Purkinje cell (primary cell): Measurements from ENCODE around the gene HDAC6. TPM values are rescaled to one million over a fixed set of nuclear protein-coding genes. Genes with fewer than 3 reads are reported as not detected.

Experiments
- polyA plus RNA-seq: library from polyadenylated mRNA; unstranded; fragments of >200 nt; fragmentation: Nextera tagmentation; gene quantifications from 2 replicates; pipeline ENCODE4 v1.2.1, GENCODE V29; 2014

The HDAC6 gene
- 18.2 and 20.9 TPM in 2 replicates for polyA plus RNA-seq

DNA sequence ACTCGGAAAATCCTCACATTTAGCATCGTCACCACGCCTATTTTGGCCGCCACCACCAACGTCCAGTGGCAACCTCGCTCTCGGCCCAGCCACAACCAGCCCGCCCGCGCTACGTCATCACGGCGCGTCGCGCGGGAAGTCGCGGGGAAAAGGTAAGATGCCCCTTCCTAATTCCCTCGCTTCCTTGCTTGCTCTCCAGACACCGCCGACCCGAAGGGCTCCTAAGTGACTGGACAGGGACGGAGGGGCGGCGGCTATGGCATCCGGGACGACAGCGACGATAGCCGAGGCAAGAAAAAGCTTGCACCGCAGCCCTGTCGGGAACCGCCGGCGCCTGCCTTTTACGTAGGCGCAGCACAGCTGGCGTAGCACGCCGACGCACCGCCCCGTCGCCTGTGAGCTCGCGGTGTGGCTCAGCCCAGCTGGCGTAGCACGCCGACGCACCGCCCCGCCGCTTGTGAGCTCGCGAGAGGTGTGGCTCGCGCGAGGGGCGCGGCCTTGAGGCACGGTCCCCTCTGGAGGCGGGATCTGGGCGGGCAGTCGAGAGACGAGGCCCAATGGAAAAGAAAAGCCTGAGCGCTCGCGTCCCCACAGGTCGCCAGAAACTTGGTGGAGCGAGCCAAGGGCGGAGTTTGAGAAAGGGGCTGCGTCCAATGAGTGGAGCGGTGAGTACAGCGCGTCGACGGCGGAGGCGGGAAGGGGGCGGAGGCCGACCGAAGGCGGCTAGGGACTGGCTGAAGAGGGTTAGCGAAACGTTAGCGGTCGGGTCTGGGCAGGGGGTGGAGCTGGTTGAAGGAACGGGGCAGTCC is at the start of gene HDAC6:
TSS of gene HDAC6 (plus strand) at position 788 of the 809 bp plus-strand sequence. CDS start 626 bp downstream, outside the sequence.

GRCh38 chrX:48761674-48762471 is 40.0 kb upstream of the HDAC6 start, which contains the start of gene GLOD5:
TSS of gene GLOD5 (plus strand) at chrX:48761747. CDS start at chrX:48761791, 44 bp downstream.

DNA sequence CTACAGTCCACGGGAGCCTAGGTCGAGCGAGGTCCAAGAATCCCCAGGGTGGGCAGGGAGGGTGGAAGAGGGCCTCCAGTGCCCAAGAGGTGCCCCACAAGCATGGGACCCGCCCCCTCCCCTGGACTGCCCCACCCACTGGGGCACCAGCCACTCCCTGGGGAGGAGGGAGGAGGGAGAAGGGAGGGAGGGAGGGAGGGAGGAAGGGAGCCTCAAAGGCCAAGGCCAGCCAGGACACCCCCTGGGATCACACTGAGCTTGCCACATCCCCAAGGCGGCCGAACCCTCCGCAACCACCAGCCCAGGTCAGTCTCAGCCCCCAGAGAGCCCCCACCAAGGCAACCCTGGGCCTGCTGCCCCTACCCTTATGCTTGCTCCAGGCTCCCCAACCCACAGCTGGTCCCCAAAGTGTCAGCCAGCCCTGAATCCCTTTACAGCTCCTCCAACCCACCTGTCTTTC is 15.5 kb upstream of the HDAC6 start, which contains the start of gene GATA1:
TSS of gene GATA1 (plus strand) at position 250 of the 460 bp plus-strand sequence. CDS start 4,520 bp downstream, outside the sequence.

GRCh38 chrX:48826135-48826875 is 24.4 kb downstream of the HDAC6 start, which contains the start of gene ERAS:
TSS of gene ERAS (plus strand) at chrX:48826513. CDS start at chrX:48829124, 2,611 bp downstream.

GRCh38 chrX:48835524-48836329 is 33.9 kb downstream of the HDAC6 start, which contains the start of gene PCSK1N:
TSS of gene PCSK1N (minus strand) at chrX:48835610. CDS start at chrX:48835532, 78 bp downstream.

Other genes with a start within 250 kb of the HDAC6 start
- 37.2 and 38.7 TPM in 2 replicates for gene RBM3, start 227.6 kb upstream of the HDAC6 start, polyA plus RNA-seq
- gene WDR13, start 204.6 kb upstream of the HDAC6 start, polyA plus RNA-seq, result 20.1 and 22.3 TPM in 2 replicates
- not detected in 2 replicates for gene WAS, start 118.3 kb upstream of the HDAC6 start, polyA plus RNA-seq
- 0.32 and 0.48 TPM in 2 replicates for gene SUV39H1, start 105.3 kb upstream of the HDAC6 start, polyA plus RNA-seq
- gene GLOD5, start 40.3 kb upstream of the HDAC6 start, polyA plus RNA-seq, result 3.0 TPM in 1 of 2 replicates, not detected in the other
- gene GATA1, start 15.5 kb upstream of the HDAC6 start, polyA plus RNA-seq, result not detected in 2 replicates
- gene ERAS, start 24.4 kb downstream of the HDAC6 start, polyA plus RNA-seq, result not detected in 2 replicates
- 12.2 and 25.7 TPM in 2 replicates for gene PCSK1N, start 33.5 kb downstream of the HDAC6 start, polyA plus RNA-seq
- gene TIMM17B, start 95.7 kb downstream of the HDAC6 start, polyA plus RNA-seq, result 63.1 and 65.6 TPM in 2 replicates
- gene PQBP1, start 95.9 kb downstream of the HDAC6 start, polyA plus RNA-seq, result 39.1 and 42.7 TPM in 2 replicates
- 9.6 and 16.3 TPM in 2 replicates for gene SLC35A2, start 109.6 kb downstream of the HDAC6 start, polyA plus RNA-seq
- 15.2 and 23.7 TPM in 2 replicates for gene PIM2, start 117.0 kb downstream of the HDAC6 start, polyA plus RNA-seq
- 4.4 and 6.2 TPM in 2 replicates for gene OTUD5, start 155.5 kb downstream of the HDAC6 start, polyA plus RNA-seq
- gene KCND1, start 169.8 kb downstream of the HDAC6 start, polyA plus RNA-seq, result not detected in 2 replicates
- gene GRIPAP1, start 200.2 kb downstream of the HDAC6 start, polyA plus RNA-seq, result 8.4 and 18.3 TPM in 2 replicates
- gene TFE3, start 241.3 kb downstream of the HDAC6 start, polyA plus RNA-seq, result 4.2 and 5.9 TPM in 2 replicates